Thyroid gland (tissue), 4 donors: ENCODE data around the gene ZBTB7B.

ENCODE experiments used
- POLR2A ChIP-seq, 2 donors: fragments of 450-650 bp; IDR thresholded peaks; one replicate each; pipeline ENCODE4 v1.6.1; 2017; ENCODE audit warnings: antibody characterized with exemption in 2 of 2, mild to moderate bottlenecking in 2 of 2, moderate library complexity in 1 of 2
- TF ChIP-seq, protein P1 (sequence below), 6 experiments: fragments of 200-600 bp in 3 of 6; fragments of 450-650 bp in 3 of 6; sonication (generic) in 3 of 6; IDR thresholded peaks; one replicate each; pipeline ENCODE4 v1.5.1; 2016 to 2019; ENCODE audit warnings: antibody characterized with exemption in 6 of 6, mild to moderate bottlenecking in 2 of 6, inconsistent platforms in 1 of 6, moderate library complexity in 1 of 6

DNA sequence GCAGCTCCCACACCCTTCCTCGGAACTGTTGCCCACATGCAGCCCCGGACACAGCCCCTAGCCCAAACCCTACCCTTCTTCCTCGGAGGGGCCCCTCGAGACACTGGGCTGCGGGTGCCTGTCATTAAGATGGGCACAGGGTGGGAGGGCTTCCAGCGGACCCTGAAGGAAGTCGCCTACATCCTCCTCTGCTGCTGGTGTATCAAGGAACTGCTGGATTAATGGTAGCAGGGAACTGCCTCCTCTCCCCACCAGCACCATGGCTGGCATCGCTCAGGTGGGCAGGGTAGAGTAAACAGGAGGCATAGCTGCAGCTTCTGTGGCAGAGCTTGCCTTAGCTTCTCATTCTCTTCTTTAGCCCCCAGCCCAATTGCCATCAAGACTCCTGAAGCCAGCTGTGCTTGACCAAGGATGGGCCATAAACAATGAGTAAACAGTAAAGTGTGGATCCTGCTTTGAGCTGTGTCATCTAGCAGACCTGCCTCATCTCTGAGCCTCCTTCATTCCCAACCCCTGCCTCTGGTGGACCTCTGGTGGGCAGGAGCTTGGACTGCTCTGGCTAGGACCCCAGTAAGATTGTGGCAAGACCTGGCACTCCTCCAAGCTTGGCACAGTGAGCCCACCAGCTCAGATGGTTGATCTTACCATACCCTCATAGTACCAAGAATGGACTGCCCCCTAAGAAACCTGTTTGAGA is 8.9 kb upstream of the ZBTB7B start, which contains the start of gene LENEP:
- TF ChIP-seq, protein P1, sequence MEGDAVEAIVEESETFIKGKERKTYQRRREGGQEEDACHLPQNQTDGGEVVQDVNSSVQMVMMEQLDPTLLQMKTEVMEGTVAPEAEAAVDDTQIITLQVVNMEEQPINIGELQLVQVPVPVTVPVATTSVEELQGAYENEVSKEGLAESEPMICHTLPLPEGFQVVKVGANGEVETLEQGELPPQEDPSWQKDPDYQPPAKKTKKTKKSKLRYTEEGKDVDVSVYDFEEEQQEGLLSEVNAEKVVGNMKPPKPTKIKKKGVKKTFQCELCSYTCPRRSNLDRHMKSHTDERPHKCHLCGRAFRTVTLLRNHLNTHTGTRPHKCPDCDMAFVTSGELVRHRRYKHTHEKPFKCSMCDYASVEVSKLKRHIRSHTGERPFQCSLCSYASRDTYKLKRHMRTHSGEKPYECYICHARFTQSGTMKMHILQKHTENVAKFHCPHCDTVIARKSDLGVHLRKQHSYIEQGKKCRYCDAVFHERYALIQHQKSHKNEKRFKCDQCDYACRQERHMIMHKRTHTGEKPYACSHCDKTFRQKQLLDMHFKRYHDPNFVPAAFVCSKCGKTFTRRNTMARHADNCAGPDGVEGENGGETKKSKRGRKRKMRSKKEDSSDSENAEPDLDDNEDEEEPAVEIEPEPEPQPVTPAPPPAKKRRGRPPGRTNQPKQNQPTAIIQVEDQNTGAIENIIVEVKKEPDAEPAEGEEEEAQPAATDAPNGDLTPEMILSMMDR (IDR thresholded peaks at IDR 0.05) = no peak
- TF ChIP-seq POLR2A (IDR thresholded peaks at IDR 0.05) = no peak
